WERI-Rb-1 (cell line): ENCODE data around the gene SHOX.
"Not testable (repeated sequence)": the region's sequence is repeated elsewhere in the genome, so short reads cannot be mapped to it uniquely, and the experiment has no call there.

Experiments
- DNase-seq: peaks from one replicate; pipeline ENCODE4 v3.0.0-alpha.2; 2020
- H3K27ac ChIP-seq: fragments of 250-450 bp; sonication (Bioruptor Pico); 2 replicates; pipeline ENCODE4 v1.5.1; 2020; ENCODE audit warnings: mild to moderate bottlenecking, moderate library complexity
- H3K27me3 ChIP-seq: fragments of 250-450 bp; sonication (Bioruptor Pico); 2 replicates; pipeline ENCODE4 v1.5.1; 2021; ENCODE audit warnings: mild to moderate bottlenecking, low read depth, moderate library complexity; ENCODE audit not compliant: insufficient read depth, severe bottlenecking
- H3K36me3 ChIP-seq: fragments of 250-450 bp; sonication (Bioruptor Pico); 2 replicates; pipeline ENCODE4 v1.5.1; 2020; ENCODE audit warnings: mild to moderate bottlenecking, moderate library complexity
- H3K4me3 ChIP-seq: 2 replicates; pipeline ENCODE4 v1.5.1; 2011; ENCODE audit warnings: low read depth, mild to moderate bottlenecking, control low read depth, low read length
- H3K9me3 ChIP-seq: fragments of 250-450 bp; sonication (Bioruptor Pico); 2 replicates; pipeline ENCODE4 v1.5.1; 2021; ENCODE audit warnings: mild to moderate bottlenecking, moderate library complexity; ENCODE audit not compliant: severe bottlenecking
- TF ChIP-seq, protein P1 (sequence below): IDR thresholded peaks from 2 replicates; pipeline ENCODE4 v1.5.1; 2011; ENCODE audit warnings: low read depth, mild to moderate bottlenecking, control low read depth, inconsistent platforms, low read length

The SHOX gene

DNA sequence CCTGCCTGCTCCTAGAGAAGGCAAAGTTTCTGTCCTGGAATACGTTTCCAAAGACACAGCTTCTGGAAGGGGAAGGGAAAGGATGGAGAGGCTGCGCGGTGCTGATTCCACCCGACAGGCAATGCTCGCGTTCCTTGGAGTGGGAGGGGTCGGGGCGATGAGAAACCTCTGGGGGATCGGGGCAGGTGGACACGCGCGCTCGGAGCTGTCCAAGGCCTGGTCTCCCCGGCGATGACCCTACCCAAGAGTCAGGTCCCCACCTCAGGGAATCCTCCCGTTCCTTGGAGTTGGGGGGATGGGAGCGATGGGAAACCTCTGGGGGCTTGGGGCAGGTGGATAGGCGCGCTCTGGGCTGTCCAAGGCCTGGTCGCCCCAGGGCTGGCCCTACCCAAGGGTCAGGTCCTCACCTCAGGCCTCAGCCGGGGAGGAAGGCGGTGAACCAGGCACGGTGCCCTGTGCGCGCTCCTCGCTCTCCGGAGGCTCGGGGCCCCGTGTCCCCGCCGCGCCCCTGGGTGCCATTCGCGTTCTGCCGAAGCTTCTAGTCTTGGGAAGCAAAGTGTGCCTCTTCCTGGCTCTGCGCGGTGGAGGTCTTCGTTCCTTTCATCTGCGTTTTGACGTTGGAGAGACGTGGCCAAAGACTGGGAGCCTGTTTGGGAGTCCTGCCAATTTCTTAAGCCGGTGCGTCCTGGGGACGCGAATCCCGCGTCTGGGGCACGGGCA, 10.6 kb upstream of the SHOX start:
- Histone ChIP-seq H3K4me3 (no peak overlapping the region), H3K9me3 (no peaks in the 10 kb centered on the region), H3K27ac (no peak overlapping the region), H3K36me3 (no peaks in the 10 kb centered on the region), H3K27me3 (peaks cover 50% of the 10 kb centered on the region)
- no peak for DNase-seq
- TF ChIP-seq, protein P1, sequence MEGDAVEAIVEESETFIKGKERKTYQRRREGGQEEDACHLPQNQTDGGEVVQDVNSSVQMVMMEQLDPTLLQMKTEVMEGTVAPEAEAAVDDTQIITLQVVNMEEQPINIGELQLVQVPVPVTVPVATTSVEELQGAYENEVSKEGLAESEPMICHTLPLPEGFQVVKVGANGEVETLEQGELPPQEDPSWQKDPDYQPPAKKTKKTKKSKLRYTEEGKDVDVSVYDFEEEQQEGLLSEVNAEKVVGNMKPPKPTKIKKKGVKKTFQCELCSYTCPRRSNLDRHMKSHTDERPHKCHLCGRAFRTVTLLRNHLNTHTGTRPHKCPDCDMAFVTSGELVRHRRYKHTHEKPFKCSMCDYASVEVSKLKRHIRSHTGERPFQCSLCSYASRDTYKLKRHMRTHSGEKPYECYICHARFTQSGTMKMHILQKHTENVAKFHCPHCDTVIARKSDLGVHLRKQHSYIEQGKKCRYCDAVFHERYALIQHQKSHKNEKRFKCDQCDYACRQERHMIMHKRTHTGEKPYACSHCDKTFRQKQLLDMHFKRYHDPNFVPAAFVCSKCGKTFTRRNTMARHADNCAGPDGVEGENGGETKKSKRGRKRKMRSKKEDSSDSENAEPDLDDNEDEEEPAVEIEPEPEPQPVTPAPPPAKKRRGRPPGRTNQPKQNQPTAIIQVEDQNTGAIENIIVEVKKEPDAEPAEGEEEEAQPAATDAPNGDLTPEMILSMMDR: no peak

DNA sequence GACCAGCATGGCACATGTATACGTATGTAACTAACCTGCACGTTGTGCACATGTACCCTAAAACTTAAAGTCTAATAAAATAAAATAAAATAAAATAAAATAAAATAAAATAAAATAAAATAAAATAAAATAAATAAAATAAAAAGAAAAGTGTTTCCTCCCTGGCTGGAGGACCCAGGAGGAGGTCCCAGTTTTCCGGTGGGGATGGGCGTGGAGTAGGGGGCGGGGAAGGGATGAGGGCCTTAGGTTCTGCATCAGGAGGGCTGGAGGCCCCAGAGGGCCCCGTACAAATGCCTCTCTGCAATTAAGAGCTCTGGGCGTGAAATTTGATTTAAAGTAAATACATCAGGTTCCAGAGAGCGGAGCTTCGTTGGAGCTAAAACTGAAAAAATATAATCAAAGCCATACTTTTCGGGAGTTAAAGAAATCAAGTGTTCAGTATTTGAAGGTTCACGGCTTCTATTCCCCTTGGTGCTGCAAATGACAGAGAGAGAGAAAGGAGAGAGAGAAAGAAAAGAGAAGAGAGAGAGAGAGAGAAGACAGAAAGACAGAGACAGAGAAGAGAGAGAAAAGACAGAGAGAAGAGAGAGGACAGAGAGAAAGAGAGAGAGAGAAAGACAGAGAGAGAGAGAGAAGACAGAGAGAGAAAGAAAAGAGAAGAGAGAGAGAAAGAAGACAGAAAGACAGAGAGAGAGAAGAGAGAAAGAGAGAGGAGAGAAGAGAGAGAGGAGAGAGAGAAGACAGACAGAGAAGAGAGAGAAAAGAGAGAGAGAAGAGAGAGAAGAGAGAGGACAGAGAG, 8.7 kb upstream of the SHOX start:
- H3K27me3 ChIP-seq: peaks cover 48% of the 10 kb centered on the region
- TF ChIP-seq, protein P1: no peak

DNA sequence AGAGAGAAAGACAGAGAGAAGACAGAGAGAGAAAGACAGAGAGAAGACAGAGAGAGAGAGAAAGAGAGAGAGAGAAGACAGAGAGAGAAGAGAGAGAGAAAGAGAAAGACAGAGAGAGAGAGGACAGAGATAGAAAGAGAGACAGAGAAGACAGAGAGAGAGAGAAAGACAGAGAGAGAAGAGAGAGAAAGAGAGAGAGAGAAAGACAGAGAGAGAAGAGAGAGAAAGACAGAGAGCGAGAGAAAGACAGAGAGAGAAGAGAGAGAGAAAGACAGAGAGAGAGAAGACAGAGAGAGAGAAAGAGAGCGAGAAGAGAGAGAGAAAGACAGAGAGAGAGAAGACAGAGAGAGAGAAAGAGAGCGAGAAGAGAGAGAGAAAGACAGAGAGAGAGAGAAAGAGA, 7.8 kb upstream of the SHOX start:
- H3K36me3 ChIP-seq, DNase-seq, H3K9me3 ChIP-seq, H3K27ac ChIP-seq, H3K4me3 ChIP-seq: not testable (repeated sequence)
- H3K27me3 ChIP-seq: peaks cover 50% of the 10 kb centered on the region

More for the DNA sequence above, 8.7 kb upstream of the SHOX start:
- no peak overlapping the region for H3K27ac ChIP-seq
- no peak overlapping the region for H3K4me3 ChIP-seq
- no peaks in the 10 kb centered on the region for H3K36me3 ChIP-seq
- DNase-seq: no peak
- no peaks in the 10 kb centered on the region for H3K9me3 ChIP-seq

DNA sequence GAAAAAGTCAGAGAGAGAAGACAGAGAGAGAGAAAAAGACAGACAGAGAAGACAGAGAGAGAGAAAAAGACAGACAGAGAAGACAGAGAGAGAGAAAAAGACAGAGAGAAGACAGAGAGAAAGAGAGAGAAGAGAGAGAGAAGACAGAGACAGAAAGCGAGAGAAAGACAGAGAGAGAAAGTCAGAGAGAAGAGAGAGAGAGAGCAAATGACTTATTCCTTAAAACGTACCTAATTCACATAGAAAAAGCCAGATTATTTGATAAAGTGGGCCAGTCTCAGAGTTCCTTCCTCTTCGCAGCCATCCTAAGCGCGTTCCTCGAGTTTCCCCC, 7.4 kb upstream of the SHOX start:
- no peak overlapping the region for H3K4me3 ChIP-seq
- no peak for DNase-seq
- H3K9me3 ChIP-seq: no peaks in the 10 kb centered on the region
- peaks cover 49% of the 10 kb centered on the region for H3K27me3 ChIP-seq
- no peak overlapping the region for H3K27ac ChIP-seq
- no peaks in the 10 kb centered on the region for H3K36me3 ChIP-seq
- TF ChIP-seq, protein P1: no peak

DNA sequence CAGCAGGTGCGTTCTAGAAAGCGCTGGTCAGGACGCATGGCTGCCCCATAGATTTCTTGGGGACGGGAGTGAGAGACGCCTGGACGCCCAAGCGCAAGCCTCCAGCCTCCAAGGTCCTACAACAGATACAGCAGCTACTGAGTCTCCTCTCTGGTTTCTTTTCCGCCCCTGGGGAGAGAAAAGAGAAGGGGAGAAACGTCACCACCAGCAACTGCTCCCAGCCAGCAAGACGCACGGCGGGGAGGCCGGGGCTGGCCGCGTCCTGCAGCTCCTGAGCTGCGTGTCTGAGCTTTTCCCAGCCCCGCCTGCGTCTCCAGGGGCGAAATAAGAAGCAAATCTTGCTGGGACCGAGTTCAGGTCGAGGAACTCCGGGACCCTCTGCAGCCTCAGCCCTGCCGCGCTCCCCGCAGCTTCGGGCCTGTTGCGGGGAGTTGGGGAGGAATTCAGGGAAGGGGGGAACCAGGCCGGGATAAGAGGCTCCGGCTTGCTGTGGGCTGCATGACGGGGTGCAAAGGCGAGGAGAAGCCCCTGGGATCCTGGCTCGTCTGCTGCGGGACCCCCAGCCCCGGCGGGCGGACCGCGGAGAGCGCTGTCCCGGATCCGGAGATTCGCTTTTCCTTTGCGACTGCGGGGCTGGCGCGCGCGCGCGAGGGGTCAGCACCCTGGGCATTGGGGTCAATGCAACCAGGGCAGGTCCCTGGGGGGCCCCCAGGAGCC, 6.8 kb upstream of the SHOX start:
- Histone ChIP-seq H3K27ac (no peak overlapping the region), H3K4me3 (no peak overlapping the region), H3K27me3 (peaks cover 47% of the 10 kb centered on the region), H3K36me3 (no peaks in the 10 kb centered on the region), H3K9me3 (no peaks in the 10 kb centered on the region)
- DNase-seq: no peak
- TF ChIP-seq, protein P1: no peak

DNA sequence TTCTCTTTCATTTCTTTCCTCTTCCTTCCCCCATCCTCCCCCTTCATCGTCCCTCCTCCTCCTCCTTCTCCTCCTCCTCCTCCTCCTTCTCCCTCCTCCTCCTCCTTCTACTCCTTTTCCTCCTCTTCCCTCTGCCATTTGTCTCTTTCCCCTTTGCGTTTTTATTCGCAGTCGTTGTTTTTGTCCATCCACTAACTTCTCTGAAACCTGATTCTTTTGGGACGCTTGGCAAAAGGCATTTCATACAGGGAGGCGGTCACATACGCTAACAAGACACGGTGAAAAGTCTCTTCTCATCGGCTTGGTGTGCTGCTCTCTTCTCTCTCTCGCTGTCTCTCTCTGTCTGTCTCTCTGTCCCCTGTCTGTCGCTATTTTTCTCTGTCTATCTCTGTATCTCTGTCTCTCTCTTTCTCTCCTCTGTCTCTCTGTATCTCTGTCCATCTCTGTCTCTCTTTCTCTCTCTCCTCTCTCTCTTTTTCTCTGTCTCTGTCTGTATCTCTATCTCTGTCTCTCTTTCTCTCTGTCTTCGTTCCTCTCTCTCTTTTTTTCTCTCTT, 5.4 kb upstream of the SHOX start:
- H3K27me3 ChIP-seq: peaks cover 48% of the 10 kb centered on the region
- H3K36me3 ChIP-seq: no peaks in the 10 kb centered on the region
- TF ChIP-seq, protein P1: no peak
- H3K9me3 ChIP-seq: no peaks in the 10 kb centered on the region
- no peak overlapping the region for H3K4me3 ChIP-seq
- no peak overlapping the region for H3K27ac ChIP-seq
- DNase-seq: no peak

DNA sequence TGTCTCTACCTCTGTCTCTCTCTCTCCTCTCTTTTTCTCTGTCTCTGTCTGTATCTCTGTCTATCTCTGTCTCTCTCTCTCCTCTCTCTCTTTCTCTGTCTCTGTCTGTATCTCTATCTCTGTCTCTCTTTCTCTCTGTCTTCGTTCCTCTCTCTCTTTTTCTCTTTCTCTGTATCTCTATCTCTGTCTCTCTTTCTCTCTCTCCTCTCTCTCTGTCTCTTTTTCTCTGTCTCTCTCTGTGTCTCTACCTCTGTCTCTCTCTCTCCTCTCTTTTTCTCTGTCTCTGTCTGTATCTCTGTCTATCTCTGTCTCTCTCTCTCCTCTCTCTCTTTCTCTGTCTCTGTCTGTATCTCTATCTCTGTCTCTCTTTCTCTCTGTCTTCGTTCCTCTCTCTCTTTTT, 4.5 kb upstream of the SHOX start:
- not testable (repeated sequence) for H3K27ac ChIP-seq, H3K9me3 ChIP-seq, DNase-seq, H3K36me3 ChIP-seq, H3K4me3 ChIP-seq
- peaks cover 48% of the 10 kb centered on the region for H3K27me3 ChIP-seq
